ENCODE results near the gene SH2D3A. TPM values are rescaled to one million over a fixed set of nuclear protein-coding genes. Genes with fewer than 3 reads are reported as not detected.
A peak's percentile ranks its signal among the peaks of the same experiment; 100 is the strongest.

Gene SH2D3A
- total and polyA plus RNA-seq, 2 donors (not counting 3 experiments of a cell fraction or from before 2014, with no cell fraction given), result 0.04 to 0.53 TPM

DNA sequence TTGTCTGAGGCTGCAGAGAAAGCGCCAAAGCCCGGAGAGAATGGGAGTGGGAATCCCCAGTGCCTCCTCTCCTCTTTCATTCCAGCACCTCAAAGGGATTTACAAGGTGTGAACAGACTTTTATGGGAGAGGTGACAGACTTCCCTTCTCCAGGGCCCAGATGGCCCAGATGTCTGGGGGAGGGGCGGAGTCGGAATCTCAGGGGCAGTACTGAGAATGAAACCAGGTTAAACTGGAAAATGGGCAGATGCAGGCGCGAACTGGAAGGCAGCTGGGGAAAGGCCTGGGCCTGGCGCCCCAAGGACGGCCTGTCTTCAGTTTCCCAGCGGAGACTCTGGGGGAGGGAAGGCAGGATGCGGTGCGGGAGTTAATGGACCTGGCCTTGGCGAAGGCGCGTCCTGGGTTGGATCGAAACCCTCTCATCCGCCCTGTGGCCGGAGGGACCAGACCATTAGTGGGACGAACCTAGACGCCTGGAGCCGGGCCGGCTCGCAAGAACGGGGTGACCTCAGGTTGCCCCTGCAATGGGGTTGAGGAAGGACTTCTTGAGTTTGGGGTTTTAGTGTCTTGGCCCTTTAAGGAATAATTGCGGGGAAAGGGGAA, 28.3 kb downstream of the SH2D3A start:
- Histone ChIP-seq H3K4me2 (ENCODE audit: insufficient read depth, low read length) (peak overlapping the region; percentile 75), H2AFZ (ENCODE audit: low read depth, low read length) (peak overlapping the region; percentile 82), H4K20me1 (replicated peaks; ENCODE audit: control insufficient read depth, extremely low read depth, insufficient read depth, low read length) (no peaks in the 10 kb centered on the region), H3K27ac (ENCODE audit: insufficient read depth, low read depth, low read length) (peak overlapping the region; percentile 54), H3K27me3 (ENCODE audit: control insufficient read depth in 2 of 2, insufficient read depth in 2 of 2, low read length in 2 of 2) (no peaks in the 10 kb centered on the region), H3K9ac (replicated peaks; ENCODE audit: extremely low read depth, insufficient read depth, low read length) (peak overlapping the region; percentile 27), H3K36me3 (ENCODE audit: control insufficient read depth in 2 of 2, extremely low read depth in 1 of 2, insufficient read depth in 2 of 2, low read length in 2 of 2) (peaks cover 0 to 6% of the 10 kb centered on the region in 2 experiments), H3K9me3 (replicated peaks; ENCODE audit: control insufficient read depth, insufficient read depth, low read length) (no peaks in the 10 kb centered on the region), H3K79me2 (ENCODE audit: control insufficient read depth, insufficient read depth, low read length) (peaks cover 33% of the 10 kb centered on the region), H3K4me1 (ENCODE audit: control insufficient read depth, extremely low read depth, insufficient read depth, low read length) (peaks cover 46% of the 10 kb centered on the region), H3K4me3 (replicated peaks in 1 of 3; ENCODE audit: insufficient read depth in 1 of 3, low read depth in 1 of 3, low read length in 3 of 3) (peak overlapping the region in 2 of 3 experiments; percentile 3 to 16), H3K9me1 (replicated peaks; ENCODE audit: control insufficient read depth, extremely low read depth, insufficient read depth, low read length) (no peaks in the 10 kb centered on the region)
- ChIA-PET POLR2A (interaction anchor here (1.1 kb wide), 1 partner anchor 125 kb away, joined by 3 read pairs; no protein-coding TSS in a partner anchor), CTCF (interaction anchor here (1.0 to 6.2 kb wide), 10 partner anchors 11 to 222 kb away, joined by 3 to 179 read pairs (median 6); partner anchors contain the start of gene VAV1)
- DNase-seq (ENCODE audit: low read depth, low spot score) (no peak), FAIRE-seq (peak; percentile 15)
- TF ChIP-seq MYC (IDR thresholded peaks at IDR 0.05; ENCODE audit: low read depth, low read length), result no peak
- TF ChIP-seq POLR2A (IDR thresholded peaks at IDR 0.05; ENCODE audit: low read depth, low read length), result no peak
- TF ChIP-seq GATA2 (IDR thresholded peaks at IDR 0.05; ENCODE audit: insufficient read depth, insufficient read length, low read depth, low read length), result no peak
- TF ChIP-seq EZH2 (IDR thresholded peaks at IDR 0.05; ENCODE audit: borderline replicate concordance, low read depth, low read length, severe bottlenecking), result no peak
- no peak for TF ChIP-seq POLR2AphosphoS5 (IDR thresholded peaks at IDR 0.05; ENCODE audit: insufficient read depth, low read depth, low read length)
- no peak for TF ChIP-seq JUN (IDR thresholded peaks at IDR 0.05; ENCODE audit: borderline replicate concordance, insufficient read depth, insufficient read length, low read depth)
- TF ChIP-seq MAX (IDR thresholded peaks at IDR 0.05; ENCODE audit: insufficient read depth, insufficient read length), result no peak
- TF ChIP-seq, protein P1, sequence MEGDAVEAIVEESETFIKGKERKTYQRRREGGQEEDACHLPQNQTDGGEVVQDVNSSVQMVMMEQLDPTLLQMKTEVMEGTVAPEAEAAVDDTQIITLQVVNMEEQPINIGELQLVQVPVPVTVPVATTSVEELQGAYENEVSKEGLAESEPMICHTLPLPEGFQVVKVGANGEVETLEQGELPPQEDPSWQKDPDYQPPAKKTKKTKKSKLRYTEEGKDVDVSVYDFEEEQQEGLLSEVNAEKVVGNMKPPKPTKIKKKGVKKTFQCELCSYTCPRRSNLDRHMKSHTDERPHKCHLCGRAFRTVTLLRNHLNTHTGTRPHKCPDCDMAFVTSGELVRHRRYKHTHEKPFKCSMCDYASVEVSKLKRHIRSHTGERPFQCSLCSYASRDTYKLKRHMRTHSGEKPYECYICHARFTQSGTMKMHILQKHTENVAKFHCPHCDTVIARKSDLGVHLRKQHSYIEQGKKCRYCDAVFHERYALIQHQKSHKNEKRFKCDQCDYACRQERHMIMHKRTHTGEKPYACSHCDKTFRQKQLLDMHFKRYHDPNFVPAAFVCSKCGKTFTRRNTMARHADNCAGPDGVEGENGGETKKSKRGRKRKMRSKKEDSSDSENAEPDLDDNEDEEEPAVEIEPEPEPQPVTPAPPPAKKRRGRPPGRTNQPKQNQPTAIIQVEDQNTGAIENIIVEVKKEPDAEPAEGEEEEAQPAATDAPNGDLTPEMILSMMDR (IDR thresholded peaks at IDR 0.05; ENCODE audit: extremely low read depth in 1 of 2, insufficient read depth in 1 of 2, low read depth in 1 of 2, low read length in 2 of 2), result no peak
- no peak for TF ChIP-seq FOS (IDR thresholded peaks at IDR 0.05; ENCODE audit: borderline replicate concordance, insufficient read depth, low read length)
- intact Hi-C loops (cut with micrococcal nuclease) (loop anchor here (1.0 to 10.0 kb wide), 9 partner anchors 14 to 367 kb away; partner anchors contain the start of genes ALKBH7, KHSRP, TNFSF14 and TNFSF9), dilution Hi-C loops (cut with MboI; ENCODE audit: extremely low pct_ligation_motif_present, low sequenced_read_pairs) (no loop called here)
- no TSS peak for BruUV-seq (replicated peaks)
